ENCODE measurements around the gene C5orf63.

Gene C5orf63

DNA sequence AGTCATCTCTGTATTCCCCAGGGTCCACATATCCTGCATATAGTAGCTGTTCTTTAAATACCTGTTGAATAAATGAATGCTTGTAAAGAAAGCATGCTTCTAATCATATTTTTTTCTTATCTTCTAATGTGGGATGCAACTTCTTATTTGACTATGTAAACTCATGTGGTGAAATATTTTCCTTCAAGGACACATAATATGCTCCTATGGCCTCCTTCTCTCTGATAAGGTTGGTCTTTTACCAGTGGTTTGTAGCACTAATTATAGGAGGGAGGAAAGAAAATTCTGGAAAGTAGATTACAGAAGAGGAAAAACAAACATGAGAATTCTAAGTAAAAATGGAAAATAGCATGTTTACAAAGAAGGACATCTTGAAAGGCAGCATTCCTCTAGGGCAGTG is 28.6 kb upstream of the C5orf63 start:
- Histone ChIP-seq H3K4me3 (ENCODE audit: low read length) (no peak overlapping the region), H3K9me3 (ENCODE audit: control insufficient read depth, insufficient read depth, low read length) (no peaks in the 10 kb centered on the region), H3K27me3 (ENCODE audit: control insufficient read depth, low read length) (no peaks in the 10 kb centered on the region), H3K4me1 (ENCODE audit: control insufficient read depth, low read length) (no peaks in the 10 kb centered on the region), H3K79me2 (ENCODE audit: control insufficient read depth, low read length) (no peaks in the 10 kb centered on the region), H3K27ac (ENCODE audit: low read depth, low read length) (no peak overlapping the region), H3K4me2 (ENCODE audit: low read length) (no peak overlapping the region), H3K9me2 (replicated peaks; ENCODE audit: control insufficient read depth, low read length) (no peaks in the 10 kb centered on the region), H3K36me3 (ENCODE audit: control insufficient read depth, low read length) (no peaks in the 10 kb centered on the region), H3F3A (ENCODE audit: control insufficient read depth, insufficient read depth) (no peaks in the 10 kb centered on the region), H4K20me1 (ENCODE audit: control insufficient read depth, insufficient read depth, low read depth, low read length) (no peaks in the 10 kb centered on the region)
- TF ChIP-seq, protein P1, sequence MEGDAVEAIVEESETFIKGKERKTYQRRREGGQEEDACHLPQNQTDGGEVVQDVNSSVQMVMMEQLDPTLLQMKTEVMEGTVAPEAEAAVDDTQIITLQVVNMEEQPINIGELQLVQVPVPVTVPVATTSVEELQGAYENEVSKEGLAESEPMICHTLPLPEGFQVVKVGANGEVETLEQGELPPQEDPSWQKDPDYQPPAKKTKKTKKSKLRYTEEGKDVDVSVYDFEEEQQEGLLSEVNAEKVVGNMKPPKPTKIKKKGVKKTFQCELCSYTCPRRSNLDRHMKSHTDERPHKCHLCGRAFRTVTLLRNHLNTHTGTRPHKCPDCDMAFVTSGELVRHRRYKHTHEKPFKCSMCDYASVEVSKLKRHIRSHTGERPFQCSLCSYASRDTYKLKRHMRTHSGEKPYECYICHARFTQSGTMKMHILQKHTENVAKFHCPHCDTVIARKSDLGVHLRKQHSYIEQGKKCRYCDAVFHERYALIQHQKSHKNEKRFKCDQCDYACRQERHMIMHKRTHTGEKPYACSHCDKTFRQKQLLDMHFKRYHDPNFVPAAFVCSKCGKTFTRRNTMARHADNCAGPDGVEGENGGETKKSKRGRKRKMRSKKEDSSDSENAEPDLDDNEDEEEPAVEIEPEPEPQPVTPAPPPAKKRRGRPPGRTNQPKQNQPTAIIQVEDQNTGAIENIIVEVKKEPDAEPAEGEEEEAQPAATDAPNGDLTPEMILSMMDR (IDR thresholded peaks at IDR 0.05; ENCODE audit: low read depth, low read length, poor library complexity, severe bottlenecking) = no peak
- no peak for TF ChIP-seq EZH2phosphoT487 (IDR thresholded peaks at IDR 0.05; ENCODE audit: borderline replicate concordance, low read length)

DNA sequence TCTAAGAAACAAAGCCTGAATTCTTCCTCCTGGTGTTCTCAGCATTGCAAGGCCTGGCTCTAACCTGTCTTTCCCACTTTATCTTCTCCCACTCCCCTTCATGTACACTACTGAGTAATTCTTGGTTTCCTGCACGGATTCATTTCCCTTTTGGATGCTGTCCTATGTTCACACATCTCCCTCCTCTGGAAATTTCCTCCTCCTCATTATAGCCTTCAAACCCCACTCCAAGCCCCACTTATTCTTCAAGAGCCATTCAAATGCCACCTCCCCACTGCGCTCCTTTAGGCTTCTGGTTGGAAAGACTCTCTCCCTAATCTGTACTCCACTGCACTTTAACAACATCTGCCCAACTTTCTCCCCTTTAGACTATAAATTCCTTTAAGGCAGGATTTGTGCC is 28.2 kb upstream of the C5orf63 start:
- Histone ChIP-seq H3K4me3 (ENCODE audit: low read length) (no peak overlapping the region), H3K4me2 (ENCODE audit: low read length) (no peak overlapping the region), H3K79me2 (ENCODE audit: control insufficient read depth, low read length) (no peaks in the 10 kb centered on the region), H3K9me3 (ENCODE audit: control insufficient read depth, insufficient read depth, low read length) (no peaks in the 10 kb centered on the region), H3K4me1 (ENCODE audit: control insufficient read depth, low read length) (no peaks in the 10 kb centered on the region), H3K27ac (ENCODE audit: low read depth, low read length) (no peak overlapping the region), H3K36me3 (ENCODE audit: control insufficient read depth, low read length) (no peaks in the 10 kb centered on the region), H3K9me2 (replicated peaks; ENCODE audit: control insufficient read depth, low read length) (no peaks in the 10 kb centered on the region), H4K20me1 (ENCODE audit: control insufficient read depth, insufficient read depth, low read depth, low read length) (no peaks in the 10 kb centered on the region), H3F3A (ENCODE audit: control insufficient read depth, insufficient read depth) (no peaks in the 10 kb centered on the region), H3K27me3 (ENCODE audit: control insufficient read depth, low read length) (no peaks in the 10 kb centered on the region)
- TF ChIP-seq, protein P1 (IDR thresholded peaks at IDR 0.05; ENCODE audit: low read depth, low read length, poor library complexity, severe bottlenecking) = no peak
- TF ChIP-seq EZH2phosphoT487 (IDR thresholded peaks at IDR 0.05; ENCODE audit: borderline replicate concordance, low read length) = no peak

DNA sequence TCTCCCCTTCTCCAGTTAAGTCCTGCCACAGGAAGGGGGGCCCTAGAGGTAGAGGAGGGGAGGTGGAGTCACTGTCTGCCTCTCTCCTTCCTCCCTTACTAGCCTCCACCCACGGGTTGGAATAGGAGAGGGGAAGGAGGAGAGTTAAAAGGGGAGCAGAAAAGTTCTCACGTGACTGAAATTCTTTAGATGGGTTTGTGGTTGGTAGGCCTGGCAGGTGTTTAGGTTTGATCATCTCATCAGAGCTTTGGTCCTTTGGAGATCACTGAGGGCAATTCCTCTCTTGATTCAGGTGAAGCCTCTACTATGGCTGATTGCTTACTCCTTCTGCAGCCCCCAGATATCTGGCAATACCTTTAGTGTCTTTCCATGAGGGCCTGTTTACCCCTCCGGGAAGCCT is 24.9 kb upstream of the C5orf63 start:
- Histone ChIP-seq H4K20me1 (ENCODE audit: control insufficient read depth, insufficient read depth, low read depth, low read length) (no peaks in the 10 kb centered on the region), H3K79me2 (ENCODE audit: control insufficient read depth, low read length) (no peaks in the 10 kb centered on the region), H3K4me2 (ENCODE audit: low read length) (no peak overlapping the region), H3K27me3 (ENCODE audit: control insufficient read depth, low read length) (no peaks in the 10 kb centered on the region), H3K36me3 (ENCODE audit: control insufficient read depth, low read length) (no peaks in the 10 kb centered on the region), H3F3A (ENCODE audit: control insufficient read depth, insufficient read depth) (no peaks in the 10 kb centered on the region), H3K27ac (ENCODE audit: low read depth, low read length) (no peak overlapping the region), H3K9me3 (ENCODE audit: control insufficient read depth, insufficient read depth, low read length) (no peaks in the 10 kb centered on the region), H3K9me2 (replicated peaks; ENCODE audit: control insufficient read depth, low read length) (no peaks in the 10 kb centered on the region), H3K4me3 (ENCODE audit: low read length) (no peak overlapping the region), H3K4me1 (ENCODE audit: control insufficient read depth, low read length) (no peaks in the 10 kb centered on the region)
- TF ChIP-seq, protein P1 (IDR thresholded peaks at IDR 0.05; ENCODE audit: low read depth, low read length, poor library complexity, severe bottlenecking) = no peak
- TF ChIP-seq EZH2phosphoT487 (IDR thresholded peaks at IDR 0.05; ENCODE audit: borderline replicate concordance, low read length) = no peak

DNA sequence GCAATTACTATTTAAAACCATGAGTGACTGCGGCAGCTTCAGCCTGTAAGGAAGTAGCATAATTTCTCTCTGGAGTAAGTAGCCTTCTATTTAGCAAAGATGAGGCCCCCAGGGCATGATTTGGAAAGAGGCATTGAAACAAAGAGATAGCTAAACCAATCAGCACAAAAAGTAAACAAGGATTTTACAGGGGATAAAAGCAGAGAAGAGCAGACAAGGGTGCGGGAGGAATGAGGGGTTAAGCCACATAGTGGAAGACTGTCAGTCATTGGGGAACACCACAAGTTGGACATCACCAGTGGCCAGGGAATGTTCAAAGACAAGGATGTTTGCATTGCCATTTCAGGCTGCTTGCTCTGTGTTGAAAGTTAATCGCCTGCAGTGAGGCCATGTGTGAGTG is 24.0 kb upstream of the C5orf63 start:
- H3K4me3 ChIP-seq (ENCODE audit: low read length) = no peak overlapping the region
- no peaks in the 10 kb centered on the region for H3K27me3 ChIP-seq (ENCODE audit: control insufficient read depth, low read length)
- H3K36me3 ChIP-seq (ENCODE audit: control insufficient read depth, low read length) = no peaks in the 10 kb centered on the region
- no peak for TF ChIP-seq EZH2phosphoT487 (IDR thresholded peaks at IDR 0.05; ENCODE audit: borderline replicate concordance, low read length)
- TF ChIP-seq, protein P1 (IDR thresholded peaks at IDR 0.05; ENCODE audit: low read depth, low read length, poor library complexity, severe bottlenecking) = no peak
- no peak overlapping the region for H3K4me2 ChIP-seq (ENCODE audit: low read length)
- no peaks in the 10 kb centered on the region for H3K4me1 ChIP-seq (ENCODE audit: control insufficient read depth, low read length)
- H4K20me1 ChIP-seq (ENCODE audit: control insufficient read depth, insufficient read depth, low read depth, low read length) = no peaks in the 10 kb centered on the region
- no peaks in the 10 kb centered on the region for H3K9me2 ChIP-seq (replicated peaks; ENCODE audit: control insufficient read depth, low read length)
- H3F3A ChIP-seq (ENCODE audit: control insufficient read depth, insufficient read depth) = no peaks in the 10 kb centered on the region
- H3K79me2 ChIP-seq (ENCODE audit: control insufficient read depth, low read length) = no peaks in the 10 kb centered on the region
- H3K27ac ChIP-seq (ENCODE audit: low read depth, low read length) = no peak overlapping the region
- H3K9me3 ChIP-seq (ENCODE audit: control insufficient read depth, insufficient read depth, low read length) = no peaks in the 10 kb centered on the region
